ENCODE data around the gene JPH4.

Gene JPH4

GRCh38 chr14:23558346-23559009, 20.1 kb downstream of the JPH4 start:
- Histone ChIP-seq H3K4me3 (ENCODE audit: low read depth in 1 of 2, low read length in 1 of 2) (no peak overlapping the region), H3K9me3 (no peaks in the 10 kb centered on the region), H3K27ac (no peak overlapping the region), H3K27me3 (no peaks in the 10 kb centered on the region), H3K36me3 (peaks cover 52% of the 10 kb centered on the region), H3K4me1 (ENCODE audit: control insufficient read depth in 1 of 2, insufficient read depth in 1 of 2, low read depth in 1 of 2, low read length in 1 of 2) (peaks cover 13 to 16% of the 10 kb centered on the region in 2 experiments)
- TF ChIP-seq CTCF (IDR thresholded peaks at IDR 0.05), result no peak

- peaks cover 12 to 13% of the 10 kb centered on the region in 2 experiments for H3K4me1 ChIP-seq (ENCODE audit: control insufficient read depth in 1 of 2, insufficient read depth in 1 of 2, low read depth in 1 of 2, low read length in 1 of 2)
- H3K36me3 ChIP-seq, result peaks cover 47% of the 10 kb centered on the region
- H3K9me3 ChIP-seq, result no peaks in the 10 kb centered on the region
- no peak for TF ChIP-seq CTCF (IDR thresholded peaks at IDR 0.05)
- H3K27ac ChIP-seq, result no peak overlapping the region
- no peaks in the 10 kb centered on the region for H3K27me3 ChIP-seq
- no peak overlapping the region for H3K4me3 ChIP-seq (ENCODE audit: low read depth in 1 of 2, low read length in 1 of 2)
Observed at GRCh38 chr14:23557946-23558345, 20.6 kb downstream of the JPH4 start.

- Histone ChIP-seq H3K9me3 (no peaks in the 10 kb centered on the region), H3K4me3 (ENCODE audit: low read depth in 1 of 2, low read length in 1 of 2) (no peak overlapping the region), H3K27ac (no peak overlapping the region), H3K4me1 (ENCODE audit: control insufficient read depth in 1 of 2, insufficient read depth in 1 of 2, low read depth in 1 of 2, low read length in 1 of 2) (peaks cover 8 to 13% of the 10 kb centered on the region in 2 experiments), H3K27me3 (no peaks in the 10 kb centered on the region), H3K36me3 (peaks cover 45% of the 10 kb centered on the region)
- no peak for TF ChIP-seq CTCF (IDR thresholded peaks at IDR 0.05)
Observed at GRCh38 chr14:23557521-23557920, 21.1 kb downstream of the JPH4 start.

- no peaks in the 10 kb centered on the region for H3K9me3 ChIP-seq
- H3K4me1 ChIP-seq (ENCODE audit: control insufficient read depth in 1 of 2, insufficient read depth in 1 of 2, low read depth in 1 of 2, low read length in 1 of 2), result peaks cover 8 to 14% of the 10 kb centered on the region in 2 experiments
- H3K36me3 ChIP-seq, result peaks cover 39% of the 10 kb centered on the region
Observed at GRCh38 chr14:23556700-23557440, 21.7 kb downstream of the JPH4 start.

More at GRCh38 chr14:23556700-23557440, 21.7 kb downstream of the JPH4 start:
- H3K27me3 ChIP-seq, result no peaks in the 10 kb centered on the region
- peak overlapping the region; percentile 79 for H3K27ac ChIP-seq
- no peak for TF ChIP-seq CTCF (IDR thresholded peaks at IDR 0.05)
- peak overlapping the region; percentile 90 to 96 for H3K4me3 ChIP-seq (ENCODE audit: low read depth in 1 of 2, low read length in 1 of 2)

Data from neutrophil (primary cell).